Inflammatory macrophage (primary cell): Measurements from ENCODE around the gene APBB2.
A peak's percentile ranks its signal among the peaks of the same experiment; 100 is the strongest.

Source experiments
- DNase-seq, 2 donors: peaks; one replicate each; pipeline ENCODE4 v3.0.0-alpha.2; 2020 to 2022

APBB2 gene

DNA sequence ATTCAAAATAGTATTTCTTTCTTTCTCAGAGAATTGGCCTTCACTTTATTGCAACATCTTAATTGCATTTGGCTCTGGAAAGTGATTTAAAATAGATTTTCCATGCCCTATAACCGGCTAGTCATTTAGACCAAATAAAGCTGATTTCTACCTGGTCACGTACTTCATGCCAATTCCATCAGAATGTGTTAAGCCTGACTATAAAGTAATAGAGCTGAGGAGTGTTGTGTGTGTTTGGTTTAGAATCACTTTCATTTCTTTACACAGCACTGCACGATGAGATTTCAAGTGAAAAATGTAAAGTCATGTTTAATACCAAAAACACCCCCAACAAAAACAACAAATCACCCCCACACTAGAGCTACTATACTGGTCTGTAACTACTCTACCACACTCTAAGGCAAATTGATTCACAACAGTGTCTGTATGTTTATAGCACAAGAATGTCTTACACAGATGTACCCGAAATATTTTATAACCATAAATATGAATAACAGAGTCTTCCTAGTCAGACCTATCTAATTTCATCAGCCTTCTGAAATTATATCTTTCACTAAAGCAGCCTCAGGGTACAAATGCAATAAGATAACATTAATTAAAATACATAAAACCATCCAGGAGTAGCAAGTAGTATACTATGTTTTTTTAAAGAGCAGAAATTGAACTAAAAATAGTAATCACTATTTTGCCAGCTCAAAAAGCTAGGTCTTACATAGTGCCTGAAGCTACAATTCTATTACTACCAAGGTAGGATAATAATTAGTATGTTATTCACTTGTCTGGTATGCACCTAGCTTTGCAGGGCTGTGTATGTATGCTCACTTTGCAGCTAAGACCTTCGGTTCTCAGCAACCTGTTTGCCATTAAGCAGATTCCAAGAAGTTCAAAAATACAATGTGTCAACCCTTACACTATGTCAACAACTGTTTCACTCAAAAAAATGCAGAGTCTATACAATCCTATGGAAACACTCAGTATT is 28.4 kb downstream of the APBB2 start:
- no peak for DNase-seq

DNA sequence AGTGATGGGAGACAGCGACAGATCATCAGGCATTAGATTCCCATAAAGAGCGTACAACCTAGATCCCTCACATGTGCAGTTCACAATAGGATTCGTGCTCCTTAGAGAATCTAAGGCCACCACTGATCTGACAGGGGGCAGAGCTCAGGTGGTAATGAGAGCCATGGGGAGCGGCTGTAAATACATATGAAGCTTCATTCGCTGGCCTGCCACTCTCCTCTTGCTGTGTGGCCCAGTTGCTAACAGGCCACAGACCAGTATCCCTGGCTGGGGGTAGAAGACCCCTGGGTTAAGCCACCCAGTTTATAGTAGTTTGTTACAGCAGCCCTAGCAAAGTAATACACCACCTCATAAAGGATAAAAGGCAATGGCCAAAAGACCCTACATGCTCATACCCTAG is 30.3 kb downstream of the APBB2 start:
- DNase-seq = no peak

DNA sequence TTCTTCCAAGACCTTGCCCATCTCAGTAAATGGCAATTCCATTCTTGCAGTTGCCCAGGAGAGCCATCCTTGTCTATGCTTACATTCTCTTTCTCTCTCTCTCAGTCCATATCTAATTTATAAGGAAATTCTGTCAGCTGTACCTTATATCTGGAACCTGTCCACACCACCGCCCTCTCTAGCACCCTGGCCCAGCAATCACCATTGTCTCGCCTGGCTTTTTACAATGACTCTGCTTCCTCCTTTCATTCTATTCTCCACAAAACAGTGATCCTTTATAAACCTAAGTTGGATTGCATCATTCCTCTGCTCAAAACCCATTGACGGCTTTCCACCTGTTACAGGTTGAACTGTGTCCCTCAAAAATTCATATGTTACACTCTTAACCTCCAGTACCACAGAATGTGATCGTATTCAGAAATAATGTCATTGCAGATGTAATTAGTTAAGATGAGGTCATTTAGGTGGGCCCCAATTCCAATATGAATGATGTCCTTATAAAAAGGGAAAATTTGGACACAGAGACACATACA is 31.3 kb downstream of the APBB2 start:
- no peak for DNase-seq

DNA sequence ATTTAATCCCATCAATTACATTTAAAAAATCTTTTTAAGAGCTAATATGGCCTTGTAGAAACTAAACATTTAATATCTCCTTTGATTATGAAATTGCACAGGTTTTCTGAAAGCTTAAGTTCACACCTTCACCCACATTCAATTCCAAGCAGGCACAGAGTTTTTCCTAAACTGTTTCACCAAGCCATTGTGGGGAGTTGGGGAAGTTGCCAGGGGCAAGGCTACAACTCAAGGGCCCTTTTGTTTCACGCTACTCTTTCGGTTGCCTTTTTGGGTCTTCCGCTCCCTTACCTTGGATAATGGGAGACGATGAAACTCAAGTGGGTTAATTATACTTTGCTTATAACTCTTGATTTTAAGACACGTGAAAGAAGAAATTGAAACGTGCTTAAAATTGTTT is 33.3 kb downstream of the APBB2 start:
- no peak for DNase-seq

DNA sequence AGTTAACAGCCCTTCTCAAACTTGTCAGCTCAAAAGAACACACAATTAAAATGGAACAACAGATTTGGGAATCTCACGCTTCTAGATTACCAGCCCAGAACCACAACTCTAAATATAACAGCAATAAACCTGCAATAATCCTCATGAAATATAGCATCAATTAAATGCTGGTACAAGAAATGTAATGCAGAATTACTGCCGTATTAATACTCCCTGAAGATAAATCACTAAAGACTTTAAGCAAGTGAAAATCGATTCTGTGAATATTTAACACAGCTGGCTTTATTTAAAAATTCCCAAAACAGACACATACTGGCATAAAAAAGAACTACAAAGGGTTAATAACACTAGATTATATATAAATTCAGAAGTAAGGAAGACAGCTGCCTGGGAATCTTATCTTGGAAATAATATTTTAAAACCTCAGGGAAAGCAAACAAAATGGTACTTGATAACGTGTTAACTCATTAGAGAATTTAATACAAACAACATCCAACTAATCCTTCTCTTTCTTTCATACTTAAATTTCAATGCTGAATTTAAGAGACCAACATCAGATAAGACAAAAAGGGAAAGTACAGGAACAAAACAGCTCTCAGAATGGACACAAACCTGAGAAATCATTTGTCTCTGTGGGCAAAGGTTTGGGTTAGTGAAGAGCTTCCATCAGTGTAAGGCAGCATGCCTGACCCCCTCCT is 34.7 kb downstream of the APBB2 start:
- DNase-seq = no peak

DNA sequence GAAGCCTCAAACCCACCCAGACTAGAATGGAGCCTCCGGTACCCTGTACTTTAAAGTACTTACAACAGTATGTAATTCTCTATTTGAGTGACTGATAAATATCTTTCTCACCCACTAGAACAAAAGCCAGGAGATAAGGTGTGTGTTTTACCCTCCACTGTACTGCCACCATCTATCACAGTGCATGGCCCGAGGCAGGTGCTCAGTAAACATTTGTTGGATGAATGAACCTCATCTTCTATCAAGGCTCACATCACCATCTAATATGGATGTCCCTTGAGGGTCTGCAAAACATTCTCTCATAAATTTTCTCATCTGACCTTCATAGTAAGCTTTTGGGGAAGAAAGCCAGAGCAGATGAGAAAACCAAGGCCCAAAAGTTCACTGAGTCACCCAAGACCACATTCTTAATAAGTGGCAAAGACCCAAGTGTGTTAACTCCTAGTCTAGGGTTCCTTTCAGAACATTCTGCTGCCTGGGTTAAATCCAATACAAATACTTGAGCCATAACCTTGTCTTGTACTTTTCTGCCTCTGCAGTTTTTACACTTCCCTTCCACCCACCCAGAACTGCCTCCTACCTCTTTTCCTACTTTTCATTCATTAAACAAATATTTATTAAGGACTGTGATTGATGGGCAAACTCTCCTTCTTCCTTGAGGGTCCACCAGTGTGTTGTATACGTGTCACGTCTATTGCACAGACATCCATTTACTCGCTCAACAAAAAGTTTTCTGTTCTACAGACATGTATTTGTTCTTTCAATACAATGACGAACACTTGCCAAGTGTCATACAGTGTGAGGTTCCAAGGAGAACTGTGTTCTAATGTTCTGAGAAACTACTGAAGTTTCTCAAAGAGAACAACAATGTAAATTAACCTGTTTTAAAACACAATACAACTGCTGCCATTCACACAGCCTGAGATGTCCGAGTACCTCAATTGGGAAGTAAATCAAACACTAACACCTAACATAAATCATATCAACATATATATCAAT is 35.7 kb downstream of the APBB2 start:
- DNase-seq = peak in 1 of 2 donors; percentile 24

DNA sequence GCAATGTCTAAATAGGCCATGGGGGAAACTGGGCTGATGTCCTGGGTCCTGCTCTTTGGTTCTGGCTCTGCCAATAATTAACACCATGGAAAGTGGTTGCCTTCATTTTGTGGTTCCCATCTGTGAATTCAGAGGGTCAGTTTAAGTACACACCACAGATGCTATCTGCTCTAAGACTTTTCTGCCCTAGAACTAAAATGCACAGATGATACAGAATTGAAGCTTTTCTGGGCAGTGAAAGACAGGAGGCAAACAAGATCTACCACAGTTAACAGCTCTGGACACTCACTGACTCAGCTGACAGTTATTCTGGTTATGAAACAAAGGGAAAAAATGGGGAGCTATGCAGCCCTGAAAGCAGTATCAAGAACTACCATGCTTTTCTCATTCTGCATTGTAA is 37.3 kb downstream of the APBB2 start:
- no peak for DNase-seq

DNA sequence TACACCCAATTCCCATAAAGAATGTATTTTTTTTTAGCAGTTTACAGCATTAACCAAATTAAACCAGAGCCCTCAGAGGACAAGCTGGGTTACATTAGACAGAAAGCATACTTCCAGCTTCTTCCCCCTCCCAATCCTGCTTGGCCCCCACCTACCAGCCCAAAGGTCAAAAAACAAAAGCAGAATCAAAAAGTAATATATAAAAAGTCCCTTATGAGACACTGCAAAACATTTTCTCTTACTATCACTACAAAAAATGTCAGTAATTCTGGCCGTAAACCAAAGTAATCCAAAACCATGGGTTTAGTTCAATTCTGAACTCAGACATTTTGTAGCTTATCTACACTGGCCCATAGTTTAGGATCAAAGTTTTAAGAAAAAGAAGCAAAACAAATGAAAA is 38.0 kb downstream of the APBB2 start:
- DNase-seq = no peak

DNA sequence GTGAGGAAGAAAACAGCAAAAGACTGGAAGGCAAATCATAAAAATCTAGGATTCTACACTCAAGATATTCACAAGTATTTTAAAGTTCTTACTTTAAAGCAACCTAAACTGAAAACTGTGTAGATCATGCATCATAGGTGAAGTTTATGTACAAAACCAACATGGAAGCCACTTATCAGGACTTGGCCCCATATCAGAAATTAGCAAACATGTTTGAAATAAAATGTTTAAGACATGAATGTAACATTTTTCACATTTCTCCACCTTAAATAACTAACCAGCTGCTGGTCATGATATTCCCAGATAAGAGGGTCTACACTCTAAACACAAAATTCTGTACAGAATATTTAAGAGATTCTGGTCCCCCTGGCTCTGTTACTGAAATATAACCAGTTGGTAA is 38.5 kb downstream of the APBB2 start:
- no peak for DNase-seq

DNA sequence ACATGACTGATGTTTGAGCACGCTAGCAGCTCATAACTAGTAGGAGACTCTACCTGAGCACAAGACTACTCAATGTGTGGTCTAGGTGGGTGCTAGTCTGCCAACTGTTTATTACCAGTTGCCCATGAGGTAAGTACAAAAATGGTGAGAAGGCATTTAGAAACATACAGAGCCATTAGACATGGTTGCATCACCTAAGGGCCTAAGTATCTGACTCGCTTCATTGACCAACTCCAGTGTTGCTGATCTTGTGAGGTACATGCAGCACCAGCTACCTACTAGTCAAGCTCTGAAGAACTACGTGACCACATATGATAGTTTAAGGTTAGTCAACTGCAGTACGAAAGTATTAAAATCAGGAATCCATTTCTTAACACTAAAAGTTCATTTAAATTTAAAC is 39.9 kb downstream of the APBB2 start:
- DNase-seq = peak in 1 of 2 donors; percentile 7

DNA sequence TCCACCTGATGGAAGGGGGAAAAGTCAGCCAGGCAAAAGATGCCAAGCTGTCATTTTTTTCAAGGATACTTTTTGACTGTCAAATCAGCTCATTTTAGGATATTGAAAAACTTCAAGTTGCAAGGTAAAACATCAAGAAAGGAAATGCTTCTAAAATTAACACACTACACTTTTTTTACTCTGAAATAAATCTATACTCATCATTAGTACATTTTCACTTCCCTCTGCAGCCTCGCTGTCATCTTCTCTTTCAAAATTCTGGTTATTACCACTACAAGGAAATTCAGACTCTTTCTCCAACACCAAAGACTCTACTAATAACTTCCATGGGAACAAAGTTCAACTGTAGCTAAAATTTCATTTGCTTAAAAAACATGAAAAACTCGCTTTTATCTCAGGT is 41.6 kb downstream of the APBB2 start:
- DNase-seq = peak in 1 of 2 donors; percentile 14

DNA sequence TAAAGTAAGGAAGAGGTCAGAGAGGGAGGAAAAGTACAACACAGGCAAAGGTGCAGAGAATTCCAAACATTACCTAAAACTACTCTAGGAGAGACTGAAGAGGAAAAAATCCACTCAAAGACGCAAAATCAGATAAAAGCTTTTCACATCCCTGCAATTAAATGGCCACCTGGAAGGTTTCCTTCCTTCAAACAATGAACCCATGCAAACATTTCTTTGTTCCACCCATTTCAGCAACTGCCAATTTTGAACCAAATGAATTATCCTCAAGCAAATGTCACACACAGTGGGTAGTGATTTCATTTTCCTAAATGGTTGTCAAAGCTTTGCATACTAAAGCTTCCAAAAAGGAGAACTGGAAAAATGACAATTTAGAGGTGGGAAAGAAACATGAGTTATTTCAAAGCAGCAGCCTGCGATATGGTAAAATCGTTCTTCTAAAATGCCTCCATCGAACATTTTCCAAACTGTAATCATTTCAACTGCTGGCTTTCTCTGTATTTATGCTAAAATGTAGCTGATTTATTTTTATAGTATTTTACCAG is 45.0 kb downstream of the APBB2 start:
- DNase-seq = no peak

DNA sequence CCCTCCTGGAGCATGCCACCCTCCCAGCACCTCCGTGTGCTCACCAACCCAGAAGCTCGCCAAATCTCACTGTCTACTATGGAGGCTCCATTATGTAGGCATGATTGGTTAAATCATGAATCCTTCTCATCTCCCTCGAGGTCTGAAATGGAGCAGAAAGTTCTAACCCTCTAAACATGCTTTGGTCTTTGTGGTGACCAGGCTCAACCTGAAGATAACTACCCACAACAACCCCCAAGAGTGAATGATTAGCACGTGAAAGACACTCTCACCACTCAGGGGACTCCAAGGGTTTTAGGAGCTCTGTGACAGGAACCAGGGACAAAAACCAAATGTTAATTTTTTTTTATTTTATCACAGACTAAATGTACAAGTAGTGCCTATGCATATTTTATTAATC is 47.2 kb downstream of the APBB2 start:
- no peak for DNase-seq

DNA sequence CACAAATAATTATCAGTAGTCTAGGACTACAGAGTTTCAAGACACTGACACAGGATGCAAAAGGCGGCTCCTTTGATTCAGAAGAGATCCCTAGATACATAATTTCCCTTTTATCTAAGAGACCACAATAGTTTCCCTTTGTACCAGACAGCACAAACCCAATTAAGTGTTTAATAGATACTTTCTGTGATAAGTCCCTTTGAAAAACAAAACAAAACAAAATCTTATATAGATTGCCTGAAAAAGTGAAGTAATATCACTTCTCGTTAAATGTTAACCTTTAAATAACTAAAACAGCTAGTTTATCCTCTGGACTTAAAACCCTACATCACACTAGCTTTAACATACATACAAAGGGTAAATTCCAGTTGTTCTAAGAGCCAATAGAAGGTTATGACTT is 49.9 kb downstream of the APBB2 start:
- no peak for DNase-seq

DNA sequence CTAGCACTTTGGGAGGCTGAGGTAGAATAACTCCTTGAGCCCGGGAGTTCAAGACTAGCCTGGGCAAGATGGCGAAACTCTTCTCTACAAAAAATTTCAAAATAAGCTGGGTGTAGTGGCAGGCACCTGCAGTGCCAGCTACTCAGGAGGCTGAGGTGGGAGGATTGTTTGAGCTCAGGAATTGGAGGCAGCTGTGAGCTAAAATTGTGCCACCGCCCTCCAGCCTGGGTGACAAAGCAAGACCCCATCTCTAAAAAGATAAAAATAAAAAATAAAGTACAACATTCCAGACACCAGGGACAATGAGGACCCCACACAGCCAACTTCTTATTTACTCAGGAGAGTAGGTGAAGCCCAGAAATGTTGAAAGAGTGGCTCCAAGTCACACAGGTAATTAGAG is 53.0 kb downstream of the APBB2 start:
- DNase-seq = no peak

DNA sequence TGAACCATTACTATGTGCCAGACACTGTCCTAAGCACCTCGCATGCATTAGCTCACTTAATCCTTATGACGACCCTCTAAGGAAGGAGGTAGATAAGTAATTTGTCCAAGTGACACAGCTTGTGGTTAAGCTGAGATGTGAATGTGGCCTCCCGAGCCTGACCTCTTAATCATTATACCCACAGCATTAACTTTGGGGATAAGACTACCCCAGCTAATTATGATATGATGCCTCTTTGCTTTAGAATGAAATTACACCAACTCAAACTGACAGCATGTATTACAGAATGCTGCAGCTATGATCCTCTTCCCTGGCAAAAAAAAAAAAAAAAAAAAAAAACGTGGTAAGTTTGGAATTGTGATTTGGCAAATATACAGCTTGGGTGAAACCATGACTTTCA is 53.5 kb downstream of the APBB2 start:
- DNase-seq = no peak

DNA sequence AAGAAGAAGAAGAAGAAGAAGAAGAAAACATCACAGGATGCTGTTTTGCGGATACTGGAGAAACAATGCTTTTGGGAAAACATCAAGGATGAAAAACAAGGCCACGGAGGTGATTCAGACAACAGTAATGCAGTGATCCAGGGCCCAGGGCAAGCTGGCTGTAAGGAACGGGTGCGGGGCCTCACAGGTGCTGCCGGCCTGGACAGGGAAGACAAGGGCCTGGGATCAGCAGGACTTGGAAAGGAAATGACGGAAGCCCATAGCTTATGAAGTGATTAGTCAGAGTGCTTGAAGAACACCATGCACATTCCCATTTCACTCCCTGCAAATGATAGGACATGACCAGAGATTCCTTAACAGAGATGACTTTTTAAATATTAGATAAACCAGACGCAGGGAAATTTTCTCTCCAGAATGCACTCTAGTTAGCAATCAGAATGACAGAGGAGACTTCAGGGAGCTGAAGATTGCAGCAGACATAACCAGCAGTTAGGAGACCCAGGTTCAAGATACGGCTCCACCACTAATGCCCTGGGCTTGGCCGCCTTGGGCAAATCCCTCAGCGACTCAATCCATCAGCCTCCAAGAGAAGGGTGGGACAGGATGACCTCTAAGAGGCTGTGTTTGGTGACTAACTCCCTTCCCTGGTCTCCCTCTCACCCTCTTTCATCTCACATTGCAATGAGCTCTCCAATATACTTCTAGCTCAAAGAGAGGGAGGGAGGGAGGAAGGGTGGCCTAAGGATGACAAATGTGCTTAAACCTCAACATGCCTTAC is 54.1 kb downstream of the APBB2 start:
- no peak for DNase-seq

DNA sequence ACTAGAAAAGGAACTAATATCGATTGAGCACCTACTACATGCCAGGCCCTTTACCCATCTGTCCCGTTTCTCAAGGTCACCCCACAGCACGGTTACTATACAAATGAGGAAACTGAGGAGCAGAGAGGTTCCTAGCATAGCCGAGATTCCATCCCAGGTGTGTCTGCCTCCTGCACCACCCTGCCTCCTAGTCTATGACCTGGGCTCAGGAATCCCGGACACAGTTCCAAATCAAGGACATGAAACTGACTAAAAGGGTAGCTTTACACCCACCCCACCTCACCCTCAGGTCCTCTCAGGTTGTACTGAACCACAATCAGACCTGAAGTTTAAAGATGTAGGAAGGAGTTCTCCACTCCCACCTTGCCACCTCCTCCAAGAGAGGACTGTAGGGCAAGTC is 55.6 kb downstream of the APBB2 start:
- no peak for DNase-seq

DNA sequence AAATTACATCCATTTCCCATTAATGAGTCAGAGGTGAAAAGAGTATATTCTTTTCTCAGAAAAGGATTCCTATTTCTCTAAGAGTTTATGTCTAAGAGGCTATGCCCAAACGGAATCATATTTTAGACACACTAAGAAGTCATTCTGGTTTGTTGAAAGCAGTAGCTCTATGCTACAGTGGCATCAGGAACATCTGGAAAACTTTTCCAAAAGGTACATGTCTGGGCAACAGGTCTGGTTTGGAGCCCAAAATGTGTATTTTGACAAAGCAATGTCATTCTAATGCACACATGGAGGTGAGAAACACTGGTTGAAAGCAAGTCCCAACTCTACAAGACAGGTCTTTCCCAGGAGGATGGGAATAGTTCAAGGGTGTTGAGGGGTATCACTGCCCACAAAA is 56.1 kb downstream of the APBB2 start:
- DNase-seq = no peak

DNA sequence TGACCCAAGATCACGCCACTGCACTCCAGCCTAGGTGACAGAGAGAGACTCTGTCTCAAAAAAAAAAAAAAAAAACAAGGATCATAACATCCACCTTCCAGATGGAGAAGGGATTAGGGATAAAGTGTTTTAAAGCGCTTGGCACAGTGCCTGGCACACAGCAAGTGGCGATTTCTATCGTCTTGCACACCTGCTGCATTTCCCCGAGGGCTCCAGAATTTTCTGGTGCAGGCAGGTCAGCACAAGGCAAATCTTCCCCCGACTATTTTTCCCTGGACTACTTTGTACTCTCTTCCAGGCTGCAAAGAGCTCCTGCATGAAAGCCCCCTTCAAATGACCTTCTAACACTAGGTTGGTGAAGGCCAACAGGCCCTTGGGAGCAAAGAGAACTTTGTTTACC is 57.3 kb downstream of the APBB2 start:
- DNase-seq = no peak

DNA sequence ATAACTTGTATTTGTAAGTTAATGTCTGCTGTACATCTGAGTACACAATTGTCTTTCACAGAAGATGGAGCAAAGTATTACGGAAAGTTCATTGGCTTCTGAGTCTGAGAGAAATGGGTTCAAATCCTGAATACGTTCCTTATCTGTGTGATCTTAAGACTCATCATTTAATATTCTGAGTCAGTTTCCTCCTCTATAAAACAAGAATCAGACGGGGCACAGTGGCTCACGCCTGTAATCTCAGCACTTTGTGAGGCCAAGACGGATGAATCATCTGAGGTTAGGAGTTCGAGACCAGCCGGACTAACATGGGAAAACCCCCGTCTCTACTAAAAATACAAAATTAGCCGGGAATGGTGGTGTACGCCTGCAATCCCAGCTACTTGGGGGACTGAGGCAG is 57.8 kb downstream of the APBB2 start:
- no peak for DNase-seq
